GM23338 (cell line): Measurements from ENCODE around the gene RNF115. TPM values are rescaled to one million over a fixed set of nuclear protein-coding genes. Genes with fewer than 3 reads are reported as not detected.

ENCODE experiments used
- ATAC-seq: fragments of 200-7000 bp; cut with Tn5 transposase; 3 replicates; pipeline ENCODE4 v1.9.1; 2020
- DNase-seq: peaks from one replicate; pipeline ENCODE4 v3.0.0-alpha.2; 2015; ENCODE audit warnings: low spot score
- H2AFZ ChIP-seq: fragments of 200-600 bp; sonication (generic); 2 replicates; pipeline ENCODE4 v1.8.0; 2016; ENCODE audit warnings: antibody characterized with exemption, mild to moderate bottlenecking, moderate library complexity
- H3F3A ChIP-seq: fragments of 200-600 bp; sonication (generic); replicated peaks from 2 replicates; pipeline ENCODE4 v1.8.0; 2017; ENCODE audit warnings: antibody characterized with exemption, mixed run types, low read depth
- H3K27ac ChIP-seq: fragments of 200-600 bp; sonication (generic); 2 replicates; pipeline ENCODE4 v1.6.1; 2016; ENCODE audit warnings: low read depth
- H3K27me3 ChIP-seq: fragments of 200-600 bp; sonication (generic); 2 replicates; pipeline ENCODE4 v1.8.0; 2016; ENCODE audit warnings: mild to moderate bottlenecking, mixed run types, moderate library complexity; ENCODE audit not compliant: insufficient read depth
- H3K36me3 ChIP-seq: fragments of 200-600 bp; sonication (generic); 2 replicates; pipeline ENCODE4 v1.8.0; 2016; ENCODE audit warnings: mild to moderate bottlenecking; ENCODE audit not compliant: insufficient read depth
- H3K4me1 ChIP-seq: fragments of 200-600 bp; sonication (generic); 2 replicates; pipeline ENCODE4 v1.8.0; 2016; ENCODE audit warnings: mild to moderate bottlenecking, moderate library complexity; ENCODE audit not compliant: insufficient read depth
- H3K4me2 ChIP-seq: fragments of 200-600 bp; sonication (generic); 2 replicates; pipeline ENCODE4 v1.7.1; 2017; ENCODE audit warnings: mixed run types
- H3K4me3 ChIP-seq: fragments of 200-600 bp; sonication (generic); 2 replicates; pipeline ENCODE4 v1.6.1; 2016; ENCODE audit warnings: mixed run types
- H3K79me2 ChIP-seq: fragments of 200-600 bp; sonication (generic); replicated peaks from 2 replicates; pipeline ENCODE4 v1.8.0; 2017; ENCODE audit warnings: mild to moderate bottlenecking; ENCODE audit not compliant: insufficient read depth
- H3K9me2 ChIP-seq: fragments of 200-600 bp; sonication (generic); 2 replicates; pipeline ENCODE4 v1.8.0; 2017; ENCODE audit not compliant: insufficient read depth
- H4K20me1 ChIP-seq: fragments of 200-600 bp; sonication (generic); replicated peaks from 2 replicates; pipeline ENCODE4 v1.8.0; 2017; ENCODE audit warnings: mild to moderate bottlenecking; ENCODE audit not compliant: insufficient read depth
- H3K27ac Mint-ChIP-seq: 2 replicates; pipeline ENCODE4 v1.8.0; 2020; ENCODE audit warnings: inconsistent platforms, mild to moderate bottlenecking, moderate library complexity, mixed read lengths
- H3K27me3 Mint-ChIP-seq: 3 replicates; pipeline ENCODE4 v1.8.0; 2022; ENCODE audit warnings: low read depth, mild to moderate bottlenecking, moderate library complexity, mixed read lengths, inconsistent platforms; ENCODE audit not compliant: insufficient read depth, poor library complexity
- H3K36me3 Mint-ChIP-seq: 3 replicates; pipeline ENCODE4 v1.8.0; 2021; ENCODE audit warnings: low read depth, mild to moderate bottlenecking, inconsistent platforms, moderate library complexity, mixed read lengths
- H3K4me1 Mint-ChIP-seq: 3 replicates; pipeline ENCODE4 v1.8.0; 2020; ENCODE audit warnings: mild to moderate bottlenecking, inconsistent platforms, mixed read lengths
- H3K4me3 Mint-ChIP-seq: 3 replicates; pipeline ENCODE4 v1.8.0; 2021; ENCODE audit warnings: moderate library complexity, mild to moderate bottlenecking, inconsistent platforms, mixed read lengths
- H3K9me3 Mint-ChIP-seq: 3 replicates; pipeline ENCODE4 v1.8.0; 2020; ENCODE audit warnings: moderate library complexity, mild to moderate bottlenecking, inconsistent platforms, mixed read lengths
- CREB1 ChIP-seq: fragments of 250-450 bp; sonication (Bioruptor Pico); IDR thresholded peaks from 2 replicates; pipeline ENCODE4 v1.5.0; 2020; ENCODE audit warnings: low read depth, mild to moderate bottlenecking, moderate library complexity
- CTCF ChIP-seq, 2 experiments: fragments of 200-600 bp in 1 of 2; sonication (generic) in 1 of 2; conservative IDR thresholded peaks; 2 replicates each; pipeline versions ENCODE4 v1.5.1 to v1.6.1; 2016 to 2017; ENCODE audit warnings: antibody characterized with exemption in 2 of 2, low read depth in 2 of 2, mild to moderate bottlenecking in 2 of 2, moderate library complexity in 1 of 2
- EZH2 ChIP-seq: fragments of 200-600 bp; sonication (generic); IDR thresholded peaks from one replicate; pipeline ENCODE4 v1.8.0; 2017; ENCODE audit warnings: antibody characterized with exemption, mild to moderate bottlenecking, low read depth; ENCODE audit not compliant: unreplicated experiment
- EZH2phosphoT487 ChIP-seq: fragments of 200-600 bp; sonication (generic); IDR thresholded peaks from one replicate; pipeline ENCODE4 v1.8.1; 2018; ENCODE audit warnings: antibody characterized with exemption; ENCODE audit not compliant: unreplicated experiment
- NANOG ChIP-seq: IDR thresholded peaks from 2 replicates; pipeline ENCODE4 v1.6.1; 2016; ENCODE audit warnings: antibody characterized with exemption, borderline replicate concordance
- POLR2AphosphoS5 ChIP-seq: IDR thresholded peaks from 2 replicates; pipeline ENCODE4 v1.6.1; 2016; ENCODE audit warnings: antibody characterized with exemption, low read depth
- REST ChIP-seq: IDR thresholded peaks from one replicate; pipeline ENCODE4 v1.6.1; 2018; ENCODE audit warnings: antibody characterized with exemption; ENCODE audit not compliant: unreplicated experiment
- STAT1 ChIP-seq: IDR thresholded peaks from one replicate; pipeline ENCODE4 v1.6.1; 2016; ENCODE audit warnings: antibody characterized with exemption; ENCODE audit not compliant: unreplicated experiment
- ZNF114 ChIP-seq: fragments of 250-450 bp; sonication (Bioruptor Pico); IDR thresholded peaks from 2 replicates; pipeline ENCODE4 v1.5.0; 2020; ENCODE audit warnings: mild to moderate bottlenecking, moderate library complexity
- ZNF331 ChIP-seq: fragments of 250-450 bp; sonication (Bioruptor Pico); IDR thresholded peaks from 2 replicates; pipeline ENCODE4 v1.5.0; 2020; ENCODE audit warnings: low read depth, mild to moderate bottlenecking, moderate library complexity
- polyA plus RNA-seq: library from polyadenylated mRNA; unstranded; fragments of >200 nt; fragmentation: Nextera tagmentation; extraction: Ambion mirVana; gene quantifications from 2 replicates; pipeline ENCODE4 v1.2.1, GENCODE V29; 2016
- total RNA-seq: library from RNA; depleted of rRNA; stranded (reverse); fragments of >200 nt; shearing (Covaris generic); gene quantifications from 2 replicates; pipeline ENCODE4 v1.2.3, GENCODE V29; 2014

RNF115 gene
- total and polyA plus RNA-seq, 2 experiments from 2014 or later: 10.6 to 10.9 TPM

- no peak for TF ChIP-seq STAT1
- no peak for TF ChIP-seq NANOG
- no peak for TF ChIP-seq CTCF (conservative IDR thresholded peaks at IDR 0.05; ENCODE audit: low read depth in 2 of 2)
- no peak for TF ChIP-seq ZNF114 (CRISPR knock-in tag)
- TF ChIP-seq ZNF331 (CRISPR knock-in tag): no peak
- TF ChIP-seq CREB1 (CRISPR knock-in tag): no peak
- no peak for TF ChIP-seq POLR2AphosphoS5
- Histone ChIP-seq H4K20me1 (no peaks in the 10 kb centered on the region), H3K27me3 (no peaks in the 10 kb centered on the region), H3K4me2 (no peak overlapping the region), H3F3A (no peaks in the 10 kb centered on the region), H3K4me1 (0 out of 2 replicates have a peak, but pooled peaks cover 9% of the 10 kb centered on the region), H3K36me3 (no peaks in the 10 kb centered on the region; the same call in 1 of the 2 replicates), H3K9me2 (no peaks in the 10 kb centered on the region), H3K27ac (no peak overlapping the region), H2AFZ (no peak overlapping the region), H3K4me3 (no peak overlapping the region), H3K79me2 (peaks cover 57% of the 10 kb centered on the region)
- H3K9me3 Mint-ChIP-seq: peaks cover 15% of the 10 kb centered on the region
- H3K36me3 Mint-ChIP-seq: peaks cover 38% of the 10 kb centered on the region
- peaks cover 3% of the 10 kb centered on the region for H3K27me3 Mint-ChIP-seq
- H3K4me1 Mint-ChIP-seq: peaks cover 9% of the 10 kb centered on the region
- no peak for DNase-seq
- H3K27ac Mint-ChIP-seq: no peak overlapping the region
- no peak overlapping the region for H3K4me3 Mint-ChIP-seq
- ATAC-seq: no peak
Observed at GRCh38 chr1:145796753-145797152, 27.1 kb downstream of the RNF115 start.

- H3K4me1 Mint-ChIP-seq: peaks cover 6% of the 10 kb centered on the region
- 0 out of 2 replicates have a peak, but pooled peaks cover 8% of the 10 kb centered on the region for H3K4me1 ChIP-seq
- H3K27me3 Mint-ChIP-seq: no peaks in the 10 kb centered on the region
- ATAC-seq (no peak), DNase-seq (no peak)
- no peak overlapping the region for H3K4me3 ChIP-seq
- H2AFZ ChIP-seq: no peak overlapping the region
- no peak overlapping the region for H3K4me3 Mint-ChIP-seq
- no peaks in the 10 kb centered on the region for H4K20me1 ChIP-seq
- H3K27ac ChIP-seq: no peak overlapping the region
- H3K9me2 ChIP-seq: no peaks in the 10 kb centered on the region
- no peak overlapping the region for H3K4me2 ChIP-seq
- H3F3A ChIP-seq: no peaks in the 10 kb centered on the region
- peaks cover 15% of the 10 kb centered on the region for H3K9me3 Mint-ChIP-seq
- no peaks in the 10 kb centered on the region; the same call in 1 of the 2 replicates for H3K36me3 ChIP-seq
- peaks cover 38% of the 10 kb centered on the region for H3K36me3 Mint-ChIP-seq
- H3K79me2 ChIP-seq: peaks cover 46% of the 10 kb centered on the region
- H3K27me3 ChIP-seq: no peaks in the 10 kb centered on the region
- no peak overlapping the region for H3K27ac Mint-ChIP-seq
- TF ChIP-seq ZNF331 (CRISPR knock-in tag) (no peak), NANOG (no peak), EZH2phosphoT487 (no peak), REST (no peak), CTCF (conservative IDR thresholded peaks at IDR 0.05; ENCODE audit: low read depth in 2 of 2) (no peak), ZNF114 (CRISPR knock-in tag) (no peak), STAT1 (no peak), EZH2 (no peak)
Observed at GRCh38 chr1:145795257-145795881, 28.5 kb downstream of the RNF115 start.
